Mucosa of gallbladder (tissue), 1 donor: Measurements from ENCODE around the gene DNASE1L2. TPM values are rescaled to one million over a fixed set of nuclear protein-coding genes. Genes with fewer than 3 reads are reported as not detected.

Source experiments
- DNase-seq: peaks from one replicate; pipeline ENCODE4 v3.0.0-alpha.2; 2020; ENCODE audit warnings: low spot score
- total RNA-seq: library from RNA; stranded (reverse); gene quantifications from one replicate; pipeline ENCODE4 v1.2.1, GENCODE V29; 2021
- donor health status: DM: no; HTN: no; CAD: no.

The DNASE1L2 gene
- total RNA-seq, 1 donor from 2014 or later: 4.6 TPM

GRCh38 chr16:2223942-2224486 lies 12.2 kb upstream of the DNASE1L2 start:
- DNase-seq: no peak

GRCh38 chr16:2226245-2226793 lies 9.9 kb upstream of the DNASE1L2 start:
- no peak for DNase-seq

- DNase-seq: no peak
Measured at GRCh38 chr16:2226918-2227317, 9.3 kb upstream of the DNASE1L2 start.

- no peak for DNase-seq
Measured at GRCh38 chr16:2228161-2228824, 8.0 kb upstream of the DNASE1L2 start.

- DNase-seq: no peak
Measured at GRCh38 chr16:2229091-2229490, 7.2 kb upstream of the DNASE1L2 start.

DNA sequence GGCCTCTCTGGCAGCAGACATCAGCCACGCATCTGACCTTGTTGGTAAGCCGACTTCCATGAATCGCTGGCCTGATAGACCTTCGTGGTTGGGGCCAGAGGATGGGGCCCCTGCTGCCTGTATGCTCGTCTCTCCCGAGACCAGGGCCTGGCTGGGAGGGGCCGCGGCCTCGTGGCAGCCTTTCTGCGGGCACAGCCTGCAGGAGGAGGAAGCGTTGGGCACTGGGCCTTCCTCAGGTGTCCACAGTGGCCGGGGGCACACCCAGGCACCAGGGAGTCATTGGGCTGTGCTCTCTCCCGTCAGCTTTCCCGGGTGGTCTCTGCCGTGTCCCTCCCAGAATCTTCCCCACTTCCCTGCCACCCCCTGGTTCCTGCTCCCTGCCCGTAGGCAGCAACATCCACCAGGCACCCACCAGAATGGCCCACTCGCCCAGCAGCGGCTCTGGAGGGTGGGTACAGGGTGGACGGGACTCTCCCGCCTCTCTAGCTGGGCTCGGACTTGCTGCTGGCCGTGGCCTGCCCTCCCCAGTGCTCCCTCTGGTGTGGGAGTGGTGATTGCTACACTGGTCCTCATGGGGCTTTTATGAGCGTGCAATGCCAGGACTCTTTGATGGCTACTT lies 6.5 kb upstream of the DNASE1L2 start:
- DNase-seq: no peak

DNA sequence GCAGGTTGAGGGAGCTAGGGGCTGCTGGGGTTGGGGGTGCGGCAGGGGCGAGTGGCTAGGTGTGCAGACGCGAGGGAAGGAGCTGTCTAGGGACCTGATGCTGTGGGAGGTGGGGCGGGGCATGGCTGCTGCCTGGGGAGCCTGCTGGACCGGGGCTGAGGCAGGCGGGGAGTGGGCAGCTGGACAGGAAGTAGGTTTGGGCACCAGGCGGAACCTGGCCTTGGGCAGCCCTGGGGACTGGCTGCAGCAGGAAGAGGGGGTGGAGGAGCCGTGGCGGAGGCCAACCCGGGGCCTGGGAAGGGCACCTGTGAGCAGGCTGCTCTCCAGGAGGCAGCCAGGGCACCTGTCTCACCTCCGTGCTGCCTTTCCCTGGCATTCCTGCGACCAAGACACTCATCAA lies 5.9 kb upstream of the DNASE1L2 start:
- DNase-seq: no peak

DNA sequence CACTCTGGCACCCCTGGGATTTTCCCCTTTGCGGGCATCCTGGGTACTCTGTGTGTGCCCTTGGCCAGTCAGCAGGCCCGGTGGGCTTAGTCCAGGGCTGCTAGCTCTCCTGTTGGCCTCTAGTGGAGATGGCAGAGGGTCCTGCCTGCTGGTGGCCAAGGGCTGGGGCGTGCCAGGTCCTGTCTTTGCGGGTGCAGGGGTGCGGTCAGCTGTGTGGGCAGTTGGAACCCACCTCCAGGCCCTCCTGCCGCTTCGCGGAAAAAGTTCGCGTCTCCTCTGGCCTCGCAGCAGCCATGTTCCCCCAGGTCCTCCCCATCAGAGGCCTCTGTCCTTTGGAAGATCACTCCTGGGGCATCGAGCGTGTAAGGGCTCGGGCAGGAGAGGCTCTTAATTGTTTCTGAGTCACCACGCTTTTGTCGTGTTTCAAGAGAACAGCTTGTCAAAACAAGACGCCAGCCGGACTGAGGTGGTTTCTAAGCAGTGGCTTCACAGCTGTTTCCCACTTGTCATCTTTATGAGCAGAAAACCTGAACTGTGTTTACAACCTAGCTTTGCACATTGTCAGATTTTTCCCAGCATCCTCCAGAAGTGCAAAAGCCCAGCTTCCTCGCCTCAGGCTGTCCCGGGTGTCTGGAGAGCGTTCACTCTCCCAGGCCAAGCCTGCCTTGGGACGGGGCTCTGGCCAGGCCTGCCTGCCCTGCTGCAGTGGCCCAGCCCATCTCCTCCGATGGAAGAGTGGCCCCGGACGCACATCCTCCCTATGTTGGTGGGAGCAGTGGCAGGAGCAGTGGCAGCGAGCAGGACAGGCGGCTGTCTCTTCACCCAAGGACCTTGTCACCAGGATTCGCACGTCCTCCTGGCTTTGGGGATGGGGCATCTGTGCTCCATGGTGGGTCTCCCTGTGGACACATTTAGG lies 5.0 kb upstream of the DNASE1L2 start:
- DNase-seq: no peak

- DNase-seq: no peak
Measured at GRCh38 chr16:2232094-2232990, 3.9 kb upstream of the DNASE1L2 start.

DNA sequence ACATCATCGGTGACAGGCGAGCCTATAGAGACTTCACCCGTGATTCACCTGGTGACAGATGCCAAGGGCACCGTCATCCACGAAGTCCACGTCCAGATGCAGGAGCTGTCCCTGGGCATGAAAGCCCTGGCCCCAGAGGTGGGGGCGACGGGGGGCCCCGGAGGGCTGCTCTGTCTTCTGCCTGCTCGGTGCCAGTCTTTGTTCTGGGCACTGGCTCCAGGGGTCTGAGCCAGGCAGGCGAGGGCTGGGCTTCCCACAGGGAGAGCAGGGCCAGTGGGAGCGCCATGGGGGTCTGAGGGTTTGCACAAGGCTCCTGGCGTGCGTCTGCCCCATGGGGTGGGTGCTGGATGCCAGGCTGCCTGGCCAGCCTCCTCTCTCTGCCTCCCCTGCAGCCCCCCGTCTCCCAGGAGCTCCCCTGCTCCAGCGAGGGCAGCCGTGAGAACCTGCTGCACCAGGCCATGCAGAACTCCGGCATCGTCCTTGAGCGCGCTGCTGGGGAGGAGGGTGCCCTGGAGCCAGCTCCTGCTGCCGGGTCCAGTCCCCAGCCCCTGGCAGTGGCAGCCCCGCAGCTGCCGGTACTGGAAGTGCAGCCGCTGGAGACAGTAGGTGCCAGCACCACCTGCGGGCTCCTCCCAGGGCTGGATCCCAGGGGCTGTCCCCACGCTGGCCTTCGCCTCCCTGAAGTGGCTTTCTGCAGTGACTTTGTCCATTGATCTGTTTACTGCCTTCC lies 3.0 kb upstream of the DNASE1L2 start:
- no peak for DNase-seq

- DNase-seq: no peak
Measured at GRCh38 chr16:2233872-2234812, 2.1 kb upstream of the DNASE1L2 start.

GRCh38 chr16:2234813-2235170 lies 1.5 kb upstream of the DNASE1L2 start:
- DNase-seq: no peak

- no peak for DNase-seq
Measured at GRCh38 chr16:2235234-2235651, 1.0 kb upstream of the DNASE1L2 start.

- DNase-seq: no peak
Measured at GRCh38 chr16:2235695-2236336, 428 bp upstream of the DNASE1L2 start.

DNA sequence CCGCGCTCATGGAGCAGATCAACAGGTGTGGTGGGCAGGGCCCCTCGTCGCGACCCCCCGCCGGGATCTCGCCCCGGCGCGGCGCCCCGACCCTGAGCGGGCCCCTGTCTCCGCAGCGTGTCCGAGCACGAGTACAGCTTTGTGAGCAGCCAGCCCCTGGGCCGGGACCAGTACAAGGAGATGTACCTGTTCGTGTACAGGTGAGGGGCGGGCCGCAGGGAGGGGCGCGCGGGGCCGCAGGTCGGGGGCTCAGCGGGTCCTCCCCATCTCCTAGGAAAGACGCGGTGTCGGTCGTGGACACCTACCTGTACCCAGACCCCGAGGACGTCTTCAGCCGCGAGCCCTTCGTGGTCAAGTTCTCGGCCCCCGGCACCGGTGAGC lies 848 bp downstream of the DNASE1L2 start:
- no peak for DNase-seq

DNA sequence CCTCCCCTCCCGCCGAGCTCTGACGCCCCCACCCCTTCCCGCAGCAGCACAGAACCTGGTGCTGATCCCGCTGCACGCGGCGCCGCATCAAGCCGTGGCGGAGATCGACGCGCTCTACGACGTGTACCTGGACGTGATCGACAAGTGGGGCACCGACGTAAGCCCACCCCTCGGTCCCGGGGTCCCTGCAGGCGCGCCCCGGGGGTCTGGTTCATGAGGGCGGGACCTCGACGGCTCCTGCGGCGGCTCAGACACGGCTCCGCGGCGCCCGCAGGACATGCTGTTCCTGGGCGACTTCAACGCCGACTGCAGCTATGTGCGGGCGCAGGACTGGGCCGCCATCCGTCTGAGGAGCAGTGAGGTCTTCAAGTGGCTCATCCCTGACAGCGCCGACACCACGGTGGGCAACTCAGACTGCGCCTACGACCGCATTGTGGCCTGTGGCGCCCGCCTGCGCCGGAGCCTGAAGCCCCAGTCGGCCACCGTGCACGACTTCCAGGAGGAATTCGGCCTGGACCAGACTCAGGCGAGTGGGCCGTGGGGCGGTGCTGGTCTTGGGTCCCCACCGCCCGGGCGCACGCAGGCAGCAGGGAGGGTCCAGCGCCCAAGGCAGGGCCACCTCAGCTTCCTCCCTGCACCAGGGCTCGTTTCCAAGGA lies 1.4 kb downstream of the DNASE1L2 start:
- no peak for DNase-seq

- no peak for DNase-seq
Measured at GRCh38 chr16:2238150-2238837, 2.0 kb downstream of the DNASE1L2 start.
